ENCODE measurements around the gene SART3.
"Not testable (repeated sequence)": the region's sequence is repeated elsewhere in the genome, so short reads cannot be mapped to it uniquely, and the experiment has no call there.

SART3 gene

GRCh38 chr12:108577458-108577857 is 16.5 kb upstream of the SART3 start:
- H3K27ac Mint-ChIP-seq, result peak overlapping the region; percentile 28
- H3K4me1 Mint-ChIP-seq (ENCODE audit: low read depth), result peaks cover 44% of the 10 kb centered on the region
- H3K27me3 Mint-ChIP-seq, result no peaks in the 10 kb centered on the region

DNA sequence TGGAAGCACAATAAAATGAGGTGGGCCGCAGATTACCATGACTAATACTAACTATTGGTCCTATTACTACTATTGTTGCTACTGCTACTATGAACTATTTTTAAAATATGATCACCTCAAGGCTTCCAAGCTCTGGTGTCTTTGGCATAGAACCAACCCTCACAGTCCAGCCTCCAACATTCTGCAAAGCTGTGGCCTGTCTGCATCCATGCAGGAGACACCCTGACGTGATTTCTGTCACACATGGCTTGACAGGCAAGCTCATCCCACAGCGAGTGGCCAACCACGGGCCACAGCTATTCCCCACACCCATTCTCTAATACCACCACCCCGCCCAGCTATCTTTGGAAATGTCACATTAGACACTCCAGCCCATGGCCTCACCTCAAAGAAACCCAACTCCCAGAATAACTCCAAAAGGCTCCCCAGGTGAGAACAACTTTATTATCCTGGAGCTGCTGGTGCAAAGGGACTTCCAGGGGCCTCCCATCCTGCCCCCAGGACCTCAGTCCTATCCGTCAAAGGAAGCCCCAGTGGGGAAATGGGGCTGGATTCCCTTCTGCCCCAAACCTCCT is 15.8 kb upstream of the SART3 start:
- Mint-ChIP-seq H3K27ac (peak overlapping the region; percentile 64), H3K9me3 (ENCODE audit: low read depth) (peaks cover 7% of the 10 kb centered on the region), H3K4me3 (no peak overlapping the region), H3K4me1 (ENCODE audit: low read depth) (peaks cover 49% of the 10 kb centered on the region), H3K27me3 (no peaks in the 10 kb centered on the region), H3K36me3 (no peaks in the 10 kb centered on the region)

More at GRCh38 chr12:108577458-108577857, 16.5 kb upstream of the SART3 start:
- H3K36me3 Mint-ChIP-seq, result no peaks in the 10 kb centered on the region
- no peak overlapping the region for H3K4me3 Mint-ChIP-seq
- peaks cover 7% of the 10 kb centered on the region for H3K9me3 Mint-ChIP-seq (ENCODE audit: low read depth)

- peaks cover 61% of the 10 kb centered on the region for H3K4me1 Mint-ChIP-seq (ENCODE audit: low read depth)
- no peaks in the 10 kb centered on the region for H3K36me3 Mint-ChIP-seq
- peak overlapping the region; percentile 68 for H3K4me3 Mint-ChIP-seq
- peak overlapping the region; percentile 34 for H3K27ac Mint-ChIP-seq
- peaks cover 7% of the 10 kb centered on the region for H3K9me3 Mint-ChIP-seq (ENCODE audit: low read depth)
- H3K27me3 Mint-ChIP-seq, result no peaks in the 10 kb centered on the region
Observed at GRCh38 chr12:108575199-108575912, 14.4 kb upstream of the SART3 start.

- H3K4me3 Mint-ChIP-seq; H3K27me3 Mint-ChIP-seq; H3K27ac Mint-ChIP-seq; H3K36me3 Mint-ChIP-seq; H3K9me3 Mint-ChIP-seq (ENCODE audit: low read depth): not testable (repeated sequence)
- H3K4me1 Mint-ChIP-seq (ENCODE audit: low read depth), result peaks cover 72% of the 10 kb centered on the region
Observed at GRCh38 chr12:108574276-108574675, 13.3 kb upstream of the SART3 start.

GRCh38 chr12:108573317-108573716 is 12.3 kb upstream of the SART3 start:
- Mint-ChIP-seq H3K27me3 (no peaks in the 10 kb centered on the region), H3K9me3 (ENCODE audit: low read depth) (no peaks in the 10 kb centered on the region), H3K27ac (peak overlapping the region; percentile 79), H3K4me3 (peak overlapping the region; percentile 4), H3K4me1 (ENCODE audit: low read depth) (peaks cover 79% of the 10 kb centered on the region), H3K36me3 (peaks cover 6% of the 10 kb centered on the region)

- no peaks in the 10 kb centered on the region for H3K9me3 Mint-ChIP-seq (ENCODE audit: low read depth)
- no peak overlapping the region for H3K4me3 Mint-ChIP-seq
- H3K4me1 Mint-ChIP-seq (ENCODE audit: low read depth), result peaks cover 88% of the 10 kb centered on the region
- peaks cover 8% of the 10 kb centered on the region for H3K36me3 Mint-ChIP-seq
- no peak overlapping the region for H3K27ac Mint-ChIP-seq
- no peaks in the 10 kb centered on the region for H3K27me3 Mint-ChIP-seq
Observed at GRCh38 chr12:108572166-108572790, 11.3 kb upstream of the SART3 start.

GRCh38 chr12:108571609-108572165 is 10.7 kb upstream of the SART3 start:
- H3K27ac Mint-ChIP-seq, result no peak overlapping the region

DNA sequence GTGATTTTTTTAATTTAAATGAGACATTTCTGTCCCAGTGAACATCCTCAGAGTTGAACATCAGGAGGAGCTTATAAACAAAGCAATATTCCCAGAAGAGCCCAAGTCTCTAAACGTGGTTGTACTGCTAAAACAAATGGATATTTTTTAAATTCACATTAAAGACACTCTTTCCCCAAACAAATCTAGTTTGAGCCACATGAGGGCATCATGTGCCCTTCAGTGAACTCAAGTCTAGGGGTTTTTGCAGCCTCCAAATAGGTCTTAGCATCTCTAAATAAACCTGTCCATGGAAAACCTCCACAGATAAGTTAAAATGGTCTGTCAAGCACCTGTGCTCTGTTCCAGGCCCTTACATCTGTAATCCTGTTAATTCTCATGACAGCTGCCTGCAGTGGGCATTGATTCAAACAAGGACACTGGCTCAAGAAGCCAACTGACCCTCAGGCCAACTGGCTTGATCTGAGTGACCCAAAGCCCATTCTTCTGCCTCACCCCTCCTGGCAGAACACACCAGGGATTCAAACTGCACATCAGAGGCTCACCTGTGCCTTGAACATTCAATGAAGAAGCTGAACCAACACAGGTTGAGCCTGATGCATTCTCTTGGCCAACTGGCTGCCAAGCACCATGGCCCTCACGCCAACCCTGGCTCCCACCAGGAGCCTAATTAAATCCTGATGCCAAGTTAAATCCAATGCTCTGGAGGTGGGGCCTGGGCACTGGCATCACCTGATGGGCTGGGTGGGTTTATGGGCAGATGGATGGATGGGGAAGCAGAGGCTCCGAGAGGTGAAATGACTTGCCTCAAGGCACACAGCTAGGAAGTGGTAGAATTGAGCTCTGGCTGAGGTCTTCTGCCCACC is 10.0 kb upstream of the SART3 start:
- Mint-ChIP-seq H3K9me3 (ENCODE audit: low read depth) (no peaks in the 10 kb centered on the region), H3K4me3 (peak overlapping the region; percentile 38), H3K27ac (peak overlapping the region; percentile 81), H3K27me3 (no peaks in the 10 kb centered on the region), H3K4me1 (ENCODE audit: low read depth) (peaks cover 91% of the 10 kb centered on the region), H3K36me3 (peaks cover 8% of the 10 kb centered on the region)

More at GRCh38 chr12:108571609-108572165, 10.7 kb upstream of the SART3 start:
- H3K4me3 Mint-ChIP-seq, result no peak overlapping the region
- peaks cover 90% of the 10 kb centered on the region for H3K4me1 Mint-ChIP-seq (ENCODE audit: low read depth)
- peaks cover 8% of the 10 kb centered on the region for H3K36me3 Mint-ChIP-seq
- no peaks in the 10 kb centered on the region for H3K27me3 Mint-ChIP-seq
- no peaks in the 10 kb centered on the region for H3K9me3 Mint-ChIP-seq (ENCODE audit: low read depth)

GRCh38 chr12:108568338-108569154 is 7.6 kb upstream of the SART3 start:
- no peaks in the 10 kb centered on the region for H3K9me3 Mint-ChIP-seq (ENCODE audit: low read depth)
- no peaks in the 10 kb centered on the region for H3K27me3 Mint-ChIP-seq
- peak overlapping the region; percentile 94 for H3K27ac Mint-ChIP-seq
- H3K4me3 Mint-ChIP-seq, result peak overlapping the region; percentile 82
- H3K36me3 Mint-ChIP-seq, result peaks cover 8% of the 10 kb centered on the region
- H3K4me1 Mint-ChIP-seq (ENCODE audit: low read depth), result peaks cover 87% of the 10 kb centered on the region

- H3K36me3 Mint-ChIP-seq, result peaks cover 8% of the 10 kb centered on the region
- H3K4me3 Mint-ChIP-seq, result peak overlapping the region; percentile 82
- no peaks in the 10 kb centered on the region for H3K9me3 Mint-ChIP-seq (ENCODE audit: low read depth)
- no peaks in the 10 kb centered on the region for H3K27me3 Mint-ChIP-seq
- peaks cover 79% of the 10 kb centered on the region for H3K4me1 Mint-ChIP-seq (ENCODE audit: low read depth)
- H3K27ac Mint-ChIP-seq, result peak overlapping the region; percentile 94
Observed at GRCh38 chr12:108567406-108568337, 6.7 kb upstream of the SART3 start.

- Mint-ChIP-seq H3K4me3 (peak overlapping the region; percentile 27), H3K36me3 (peaks cover 8% of the 10 kb centered on the region), H3K27me3 (no peaks in the 10 kb centered on the region), H3K9me3 (ENCODE audit: low read depth) (no peaks in the 10 kb centered on the region), H3K27ac (peak overlapping the region; percentile 83), H3K4me1 (ENCODE audit: low read depth) (peaks cover 70% of the 10 kb centered on the region)
Observed at GRCh38 chr12:108566452-108566851, 5.5 kb upstream of the SART3 start.

DNA sequence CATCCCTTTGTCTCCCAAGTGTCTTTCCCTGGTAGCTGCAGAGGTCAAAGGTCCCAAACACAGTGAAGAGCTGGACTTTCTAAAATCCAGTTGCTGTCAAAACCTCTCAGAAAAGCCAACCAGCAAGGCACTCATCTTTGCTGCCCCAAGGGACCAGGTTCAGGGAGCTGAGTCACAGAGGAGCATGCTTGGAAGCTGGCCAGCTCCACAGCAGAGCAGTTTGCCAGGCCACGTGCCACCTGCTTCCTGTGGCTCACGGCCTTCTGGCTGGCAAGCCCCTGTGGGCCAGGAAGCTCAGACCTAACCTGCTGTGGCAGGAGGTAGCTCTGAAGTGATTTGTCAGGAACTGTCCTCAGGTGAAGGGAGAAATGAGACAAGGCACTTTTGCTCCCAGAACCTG is 5.0 kb upstream of the SART3 start:
- H3K36me3 Mint-ChIP-seq, result peaks cover 8% of the 10 kb centered on the region
- H3K4me1 Mint-ChIP-seq (ENCODE audit: low read depth), result peaks cover 67% of the 10 kb centered on the region
- H3K4me3 Mint-ChIP-seq, result peak overlapping the region; percentile 27
- H3K9me3 Mint-ChIP-seq (ENCODE audit: low read depth), result no peaks in the 10 kb centered on the region
- H3K27me3 Mint-ChIP-seq, result no peaks in the 10 kb centered on the region
- peak overlapping the region; percentile 65 for H3K27ac Mint-ChIP-seq

GRCh38 chr12:108565146-108565545 is 4.2 kb upstream of the SART3 start:
- H3K9me3 Mint-ChIP-seq (ENCODE audit: low read depth), result no peaks in the 10 kb centered on the region
- no peaks in the 10 kb centered on the region for H3K27me3 Mint-ChIP-seq
- H3K4me3 Mint-ChIP-seq, result no peak overlapping the region
- H3K4me1 Mint-ChIP-seq (ENCODE audit: low read depth), result peaks cover 61% of the 10 kb centered on the region
- H3K27ac Mint-ChIP-seq, result peak overlapping the region; percentile 65
- peaks cover 10% of the 10 kb centered on the region for H3K36me3 Mint-ChIP-seq

Measured in activated naive CD8-positive, alpha-beta T cell (primary cell).